Mammary epithelial cell (primary cell): ENCODE measurements around the gene CPEB2.
"Not testable (repeated sequence)": the region's sequence is repeated elsewhere in the genome, so short reads cannot be mapped to it uniquely, and the experiment has no call there.

Experiments used
- CTCF ChIP-seq, 2 donors: IDR thresholded peaks in 1 of 2; conservative IDR thresholded peaks in 1 of 2; 2 replicates each; pipeline ENCODE4 v1.5.1; 2011 to 2012; ENCODE audit warnings: inconsistent platforms in 2 of 2, low read length in 2 of 2, mild to moderate bottlenecking in 2 of 2, control low read depth in 1 of 2, low read depth in 1 of 2; ENCODE audit not compliant: insufficient read depth in 1 of 2; ENCODE audit errors: extremely low read depth in 1 of 2
- EZH2 ChIP-seq: IDR thresholded peaks from 2 replicates; pipeline ENCODE4 v1.6.1; 2012; ENCODE audit warnings: low read length, inconsistent platforms, borderline replicate concordance

- TF ChIP-seq CTCF (conservative IDR thresholded peaks at IDR 0.05 in 1 of 2, IDR thresholded peaks at IDR 0.05 in 1 of 2; ENCODE audit: extremely low read depth in 1 of 2, insufficient read depth in 1 of 2, low read depth in 1 of 2, low read length in 2 of 2); EZH2: not testable (repeated sequence)
These were observed 84.0 kb downstream of the CPEB2 start for GRCh38 chr4:15086259-15086658.
